WTC11 (cell line): Measurements from ENCODE around the gene LPP. TPM values are rescaled to one million over a fixed set of nuclear protein-coding genes. Genes with fewer than 3 reads are reported as not detected.

Experiments
- ATAC-seq: fragments of 200-7000 bp; cut with Tn5 transposase; 2 replicates; pipeline ENCODE4 v1.10.0; 2021; ENCODE audit warnings: mild to moderate bottlenecking, moderate library complexity
- CTCF ChIA-PET: fragments of 300-600 bp; sonication (Branson Sonifier 250); formaldehyde crosslinking; loops from one replicate; lab custom pipeline; 2021; ENCODE audit warnings: antibody characterized with exemption; lab: Charles Lee
- POLR2A ChIA-PET: fragments of 350-600 bp; sonication (Branson Sonifier 250); formaldehyde crosslinking; loops from one replicate; lab custom pipeline; 2021; ENCODE audit warnings: antibody characterized with exemption; lab: Charles Lee
- DNase-seq: peaks from one replicate; pipeline ENCODE4 v3.0.0; 2021; ENCODE audit warnings: low spot score
- H3K27ac Mint-ChIP-seq: 2 replicates; pipeline ENCODE4 v1.8.0; 2021; ENCODE audit warnings: mixed read lengths
- H3K27me3 Mint-ChIP-seq: 2 replicates; pipeline ENCODE4 v1.8.0; 2021; ENCODE audit warnings: low read depth, mild to moderate bottlenecking, moderate library complexity, mixed read lengths
- H3K36me3 Mint-ChIP-seq: 2 replicates; pipeline ENCODE4 v1.8.0; 2021; ENCODE audit warnings: mixed read lengths
- H3K4me1 Mint-ChIP-seq: 2 replicates; pipeline ENCODE4 v1.8.0; 2022; ENCODE audit warnings: mixed read lengths
- H3K4me3 Mint-ChIP-seq: 2 replicates; pipeline ENCODE4 v1.8.0; 2021; ENCODE audit warnings: mild to moderate bottlenecking, moderate library complexity, mixed read lengths
- H3K9me3 Mint-ChIP-seq: 2 replicates; pipeline ENCODE4 v1.8.0; 2021; ENCODE audit warnings: mixed read lengths
- ATF3 ChIP-seq: sonication (generic); formaldehyde crosslinking; conservative IDR thresholded peaks from 2 replicates; pipeline ENCODE4 v1.8.1; 2022; ENCODE audit warnings: mild to moderate bottlenecking, missing genetic modification reagents
- E2F5 ChIP-seq: sonication (generic); formaldehyde crosslinking; IDR thresholded peaks from 2 replicates; pipeline ENCODE4 v1.8.1; 2022; ENCODE audit warnings: mild to moderate bottlenecking, moderate library complexity, missing genetic modification reagents
- FOXK1 ChIP-seq: sonication (generic); formaldehyde crosslinking; IDR thresholded peaks from 2 replicates; pipeline ENCODE4 v1.8.0; 2022; ENCODE audit warnings: mild to moderate bottlenecking, moderate library complexity, missing genetic modification reagents
- FOXP1 ChIP-seq: sonication (generic); formaldehyde crosslinking; IDR thresholded peaks from 2 replicates; pipeline ENCODE4 v1.8.0; 2022; ENCODE audit warnings: missing genetic modification reagents, mild to moderate bottlenecking, moderate library complexity, borderline replicate concordance
- GABPB1 ChIP-seq: sonication (generic); formaldehyde crosslinking; IDR thresholded peaks from 2 replicates; pipeline ENCODE4 v1.8.1; 2023; ENCODE audit warnings: mild to moderate bottlenecking, missing genetic modification reagents
- HMGA2 ChIP-seq: fragments of 250-450 bp; sonication (Bioruptor Pico); IDR thresholded peaks from 2 replicates; pipeline ENCODE4 v1.4.0; 2021; ENCODE audit warnings: mild to moderate bottlenecking, moderate library complexity
- HMGXB4 ChIP-seq: sonication (generic); formaldehyde crosslinking; IDR thresholded peaks from 2 replicates; pipeline ENCODE4 v1.8.1; 2023; ENCODE audit warnings: mild to moderate bottlenecking, moderate library complexity, missing genetic modification reagents
- IRF1 ChIP-seq: sonication (generic); formaldehyde crosslinking; IDR thresholded peaks from 2 replicates; pipeline ENCODE4 v1.8.0; 2023; ENCODE audit warnings: missing genetic modification reagents
- IRF2 ChIP-seq: sonication (generic); formaldehyde crosslinking; IDR thresholded peaks from 2 replicates; pipeline ENCODE4 v1.8.0; 2022; ENCODE audit warnings: low read depth, missing genetic modification reagents, borderline replicate concordance
- MLX ChIP-seq: sonication (generic); formaldehyde crosslinking; IDR thresholded peaks from 2 replicates; pipeline ENCODE4 v1.8.1; 2023; ENCODE audit warnings: mild to moderate bottlenecking, missing genetic modification reagents, moderate library complexity
- NFYB ChIP-seq: sonication (generic); formaldehyde crosslinking; conservative IDR thresholded peaks from 2 replicates; pipeline ENCODE4 v1.8.0; 2022; ENCODE audit warnings: low read depth, missing genetic modification reagents
- NR1H2 ChIP-seq: sonication (generic); formaldehyde crosslinking; IDR thresholded peaks from 2 replicates; pipeline ENCODE4 v1.9.0; 2021; ENCODE audit warnings: mild to moderate bottlenecking, moderate library complexity, missing genetic modification reagents
- PRDM15 ChIP-seq: sonication (generic); formaldehyde crosslinking; IDR thresholded peaks from 2 replicates; pipeline ENCODE4 v1.8.0; 2022; ENCODE audit warnings: missing genetic modification reagents
- PRRX2 ChIP-seq: fragments of 250-450 bp; sonication (Bioruptor Pico); IDR thresholded peaks from 2 replicates; pipeline ENCODE4 v1.8.0; 2021; ENCODE audit warnings: mild to moderate bottlenecking
- ZMAT4 ChIP-seq: fragments of 250-450 bp; sonication (Bioruptor Pico); IDR thresholded peaks from 2 replicates; pipeline ENCODE4 v1.9.0; 2021; ENCODE audit warnings: mild to moderate bottlenecking
- ZNF416 ChIP-seq: fragments of 250-450 bp; sonication (Bioruptor Pico); IDR thresholded peaks from 2 replicates; pipeline ENCODE4 v1.9.0; 2021; ENCODE audit warnings: mild to moderate bottlenecking, inconsistent platforms
- ZSCAN18 ChIP-seq: fragments of 250-450 bp; sonication (Bioruptor Pico); IDR thresholded peaks from 2 replicates; pipeline ENCODE4 v2.1.2; 2022; ENCODE audit warnings: mild to moderate bottlenecking, moderate library complexity
- total RNA-seq: library from RNA; stranded (reverse); gene quantifications from 3 replicates; pipeline ENCODE4 v1.2.3, GENCODE V29; 2021

The LPP gene
- total RNA-seq, 1 experiment from 2014 or later: 49.6 TPM

GRCh38 chr3:188199386-188199785, 45.4 kb downstream of the LPP start (continued):
- TF ChIP-seq IRF1 (CRISPR knock-in tag) (no peak), NFYB (CRISPR knock-in tag) (no peak), FOXP1 (CRISPR knock-in tag) (no peak), PRDM15 (CRISPR knock-in tag) (no peak), GABPB1 (CRISPR knock-in tag) (no peak), ZMAT4 (CRISPR knock-in tag) (no peak), ZNF416 (CRISPR knock-in tag) (no peak)

- no peak for DNase-seq
- peaks cover 22% of the 10 kb centered on the region for H3K4me1 Mint-ChIP-seq
- H3K36me3 Mint-ChIP-seq: no peaks in the 10 kb centered on the region
- H3K27me3 Mint-ChIP-seq: no peaks in the 10 kb centered on the region
- TF ChIP-seq E2F5 (CRISPR knock-in tag): no peak
- no peak for TF ChIP-seq FOXK1
- TF ChIP-seq HMGXB4 (CRISPR knock-in tag): no peak
- TF ChIP-seq NR1H2: no peak
- no peak for TF ChIP-seq ZNF416 (CRISPR knock-in tag)
- TF ChIP-seq MLX (CRISPR knock-in tag): no peak
- no peak for ATAC-seq
- H3K9me3 Mint-ChIP-seq: no peaks in the 10 kb centered on the region
- POLR2A ChIA-PET: no interaction called here
- H3K4me3 Mint-ChIP-seq: no peak overlapping the region
- CTCF ChIA-PET: no interaction called here
- H3K27ac Mint-ChIP-seq: no peak overlapping the region
These were observed 46.5 kb downstream of the LPP start for GRCh38 chr3:188200481-188200880.

- H3K27me3 Mint-ChIP-seq: no peaks in the 10 kb centered on the region
- H3K9me3 Mint-ChIP-seq: no peaks in the 10 kb centered on the region
- H3K4me3 Mint-ChIP-seq: no peak overlapping the region
- peak; percentile 77 for ATAC-seq
- peaks cover 13% of the 10 kb centered on the region for H3K4me1 Mint-ChIP-seq
- no peaks in the 10 kb centered on the region for H3K36me3 Mint-ChIP-seq
- ChIA-PET POLR2A (no interaction called here), CTCF (interaction anchor here (0.5 to 1.2 kb wide), 6 partner anchors 10 to 462 kb away, joined by 3 to 5 read pairs (median 4); no protein-coding TSS in a partner anchor)
- TF ChIP-seq HMGXB4 (CRISPR knock-in tag) (no peak), ZSCAN18 (CRISPR knock-in tag) (no peak), PRRX2 (no peak), E2F5 (CRISPR knock-in tag) (no peak), HMGA2 (CRISPR knock-in tag) (peak; percentile 94), IRF2 (no peak), MLX (CRISPR knock-in tag) (no peak), ATF3 (CRISPR knock-in tag) (no peak)
- H3K27ac Mint-ChIP-seq: 0 out of 2 replicates have a peak overlapping the region, but pooled peaks have one; percentile 24
- DNase-seq: peak; percentile 33
These were observed 48.6 kb downstream of the LPP start for GRCh38 chr3:188202358-188203138.
